NCI-H2029 treated with DMSO at 0.1 percent for 48 hours (cell line): Measurements from ENCODE around the gene FOXN3.

ENCODE experiments used
- DNase-seq: peaks from one replicate; lab custom pipeline; 2025; lab: John Stamatoyannopoulos, UW

The FOXN3 gene

GRCh38 chr14:89417091-89417464 lies at the start of gene FOXN3:
Gene FOXN3, minus strand, starts transcription at chr14:89417233. Its CDS starts 4,757 bp downstream, at chr14:89412476.
- DNase-seq: peak; percentile 23

- DNase-seq: no peak
Measured at GRCh38 chr14:89466484-89466883, 49.5 kb upstream of the FOXN3 start.

- DNase-seq: no peak
Measured at GRCh38 chr14:89465876-89466275, 48.8 kb upstream of the FOXN3 start.

- no peak for DNase-seq
Measured at GRCh38 chr14:89461256-89461655, 44.2 kb upstream of the FOXN3 start.

GRCh38 chr14:89458713-89459420 lies 41.8 kb upstream of the FOXN3 start:
- no peak for DNase-seq

GRCh38 chr14:89457007-89457406 lies 40.0 kb upstream of the FOXN3 start:
- DNase-seq: no peak

- no peak for DNase-seq
Measured at GRCh38 chr14:89455412-89455811, 38.4 kb upstream of the FOXN3 start.

GRCh38 chr14:89454996-89455395 lies 38.0 kb upstream of the FOXN3 start:
- DNase-seq: no peak

- DNase-seq: no peak
Measured at GRCh38 chr14:89452281-89452680, 35.2 kb upstream of the FOXN3 start.

GRCh38 chr14:89451229-89451628 lies 34.2 kb upstream of the FOXN3 start:
- DNase-seq: no peak

- DNase-seq: no peak
Measured at GRCh38 chr14:89447182-89447944, 30.3 kb upstream of the FOXN3 start.

GRCh38 chr14:89445273-89445973 lies 28.4 kb upstream of the FOXN3 start:
- DNase-seq: no peak

- no peak for DNase-seq
Measured at GRCh38 chr14:89444516-89445125, 27.6 kb upstream of the FOXN3 start.

GRCh38 chr14:89444044-89444443 lies 27.0 kb upstream of the FOXN3 start:
- no peak for DNase-seq

GRCh38 chr14:89443042-89443629 lies 26.1 kb upstream of the FOXN3 start:
- DNase-seq: no peak

- DNase-seq: no peak
Measured at GRCh38 chr14:89442280-89442679, 25.2 kb upstream of the FOXN3 start.

- DNase-seq: no peak
Measured at GRCh38 chr14:89440986-89441909, 24.2 kb upstream of the FOXN3 start.

GRCh38 chr14:89435892-89436656 lies 19.0 kb upstream of the FOXN3 start:
- no peak for DNase-seq

- no peak for DNase-seq
Measured at GRCh38 chr14:89435492-89435891, 18.5 kb upstream of the FOXN3 start.

GRCh38 chr14:89432226-89432625 lies 15.2 kb upstream of the FOXN3 start:
- peak; percentile 30 for DNase-seq
